ENCODE measurements around the gene POLG. TPM values are rescaled to one million over a fixed set of nuclear protein-coding genes. Genes with fewer than 3 reads are reported as not detected.

The POLG gene
- polyA plus RNA-seq, 1 experiment, result 13.7 TPM

- TF ChIP-seq CTCF (IDR thresholded peaks at IDR 0.05; ENCODE audit: low read depth, low read length), result no peak
- ChIA-PET CTCF (interaction anchor here (1.3 kb wide), 2 partner anchors 11 to 37 kb away, joined by 3 to 4 read pairs; no protein-coding TSS in a partner anchor), POLR2A (interaction anchor here (0.6 to 1.1 kb wide), 2 partner anchors 12 to 77 kb away, joined by 3 read pairs; no protein-coding TSS in a partner anchor)
- DNase-seq (ENCODE audit: low read depth, low spot score), result no peak
- Histone ChIP-seq H3K27me3 (ENCODE audit: control insufficient read depth, insufficient read depth, low read length) (no peaks in the 10 kb centered on the region), H3K9me3 (ENCODE audit: control insufficient read depth, insufficient read depth, low read length) (no peaks in the 10 kb centered on the region), H3K27ac (ENCODE audit: low read depth, low read length) (no peak overlapping the region), H3K4me3 (ENCODE audit: low read depth, low read length) (no peak overlapping the region)
Measured at GRCh38 chr15:89321521-89322410, 12.9 kb downstream of the POLG start.

GRCh38 chr15:89320200-89320599 lies 14.4 kb downstream of the POLG start:
- no peaks in the 10 kb centered on the region for H3K9me3 ChIP-seq (ENCODE audit: control insufficient read depth, insufficient read depth, low read length)
- H3K4me3 ChIP-seq (ENCODE audit: low read depth, low read length), result no peak overlapping the region
- no peak overlapping the region for H3K27ac ChIP-seq (ENCODE audit: low read depth, low read length)
- no peaks in the 10 kb centered on the region for H3K27me3 ChIP-seq (ENCODE audit: control insufficient read depth, insufficient read depth, low read length)
- ChIA-PET CTCF (interaction anchor here (0.9 to 1.5 kb wide), 3 partner anchors 12 to 39 kb away, joined by 3 to 7 read pairs (median 4); no protein-coding TSS in a partner anchor), POLR2A (no interaction called here)
- no peak for DNase-seq (ENCODE audit: low read depth, low spot score)
- no peak for TF ChIP-seq CTCF (IDR thresholded peaks at IDR 0.05; ENCODE audit: low read depth, low read length)

GRCh38 chr15:89319678-89320077 lies 14.9 kb downstream of the POLG start:
- POLR2A ChIA-PET, result no interaction called here
- CTCF ChIA-PET, result interaction anchor here (1.5 kb wide), 1 partner anchor 39 kb away, joined by 7 read pairs; no protein-coding TSS in a partner anchor
- H3K4me3 ChIP-seq (ENCODE audit: low read depth, low read length), result no peak overlapping the region
- TF ChIP-seq CTCF (IDR thresholded peaks at IDR 0.05; ENCODE audit: low read depth, low read length), result no peak
- H3K27ac ChIP-seq (ENCODE audit: low read depth, low read length), result no peak overlapping the region
- no peaks in the 10 kb centered on the region for H3K27me3 ChIP-seq (ENCODE audit: control insufficient read depth, insufficient read depth, low read length)
- no peak for DNase-seq (ENCODE audit: low read depth, low spot score)
- H3K9me3 ChIP-seq (ENCODE audit: control insufficient read depth, insufficient read depth, low read length), result no peaks in the 10 kb centered on the region

- no peak for DNase-seq (ENCODE audit: low read depth, low spot score)
- Histone ChIP-seq H3K27ac (ENCODE audit: low read depth, low read length) (no peak overlapping the region), H3K4me3 (ENCODE audit: low read depth, low read length) (no peak overlapping the region), H3K27me3 (ENCODE audit: control insufficient read depth, insufficient read depth, low read length) (no peaks in the 10 kb centered on the region), H3K9me3 (ENCODE audit: control insufficient read depth, insufficient read depth, low read length) (no peaks in the 10 kb centered on the region)
- POLR2A ChIA-PET, result no interaction called here
- CTCF ChIA-PET, result interaction anchor here (1.0 kb wide), 1 partner anchor 42 kb away, joined by 3 read pairs; no protein-coding TSS in a partner anchor
- TF ChIP-seq CTCF (IDR thresholded peaks at IDR 0.05; ENCODE audit: low read depth, low read length), result no peak
Measured at GRCh38 chr15:89317186-89317720, 17.4 kb downstream of the POLG start.

- H3K27me3 ChIP-seq (ENCODE audit: control insufficient read depth, insufficient read depth, low read length), result no peaks in the 10 kb centered on the region
- DNase-seq (ENCODE audit: low read depth, low spot score), result no peak
- no peak for TF ChIP-seq CTCF (IDR thresholded peaks at IDR 0.05; ENCODE audit: low read depth, low read length)
- no peak overlapping the region for H3K27ac ChIP-seq (ENCODE audit: low read depth, low read length)
- ChIA-PET POLR2A (interaction anchor here (0.5 kb wide), 1 partner anchor 1683 kb away, joined by 3 read pairs; no protein-coding TSS in a partner anchor), CTCF (interaction anchor here (1.0 kb wide), 1 partner anchor 43 kb away, joined by 3 read pairs; no protein-coding TSS in a partner anchor)
- H3K4me3 ChIP-seq (ENCODE audit: low read depth, low read length), result no peak overlapping the region
- no peaks in the 10 kb centered on the region for H3K9me3 ChIP-seq (ENCODE audit: control insufficient read depth, insufficient read depth, low read length)
Measured at GRCh38 chr15:89316504-89316903, 18.1 kb downstream of the POLG start.
